Measurements from ENCODE around the gene ESR1.

- TF ChIP-seq CTCF (IDR thresholded peaks at IDR 0.05) (no peak), POLR2A (IDR thresholded peaks at IDR 0.05) (no peak)
Observed at GRCh38 chr6:151904631-151905030, 97.1 kb downstream of the ESR1 start.
